Loucy (cell line): ENCODE data around the gene RPL4.

Experiments
- H2AFZ ChIP-seq: fragments of 200-600 bp; sonication (generic); 2 replicates; pipeline ENCODE4 v1.6.0; 2016; ENCODE audit warnings: antibody characterized with exemption, mild to moderate bottlenecking, low read length, moderate library complexity
- H3F3A ChIP-seq: fragments of 200-600 bp; 2 replicates; pipeline ENCODE4 v1.6.0; 2016; ENCODE audit warnings: antibody characterized with exemption, low read depth, mild to moderate bottlenecking
- H3K27me3 ChIP-seq: fragments of 200-600 bp; sonication (generic); 2 replicates; pipeline ENCODE4 v1.6.1; 2014; ENCODE audit warnings: low read length, mild to moderate bottlenecking; ENCODE audit not compliant: insufficient read depth, poor library complexity, severe bottlenecking
- H3K36me3 ChIP-seq: fragments of 200-600 bp; sonication (generic); 2 replicates; pipeline ENCODE4 v1.6.1; 2016; ENCODE audit warnings: low read length; ENCODE audit not compliant: insufficient read depth
- H3K4me1 ChIP-seq: fragments of 200-600 bp; sonication (generic); 2 replicates; pipeline ENCODE4 v1.5.1; 2014; ENCODE audit warnings: low read length, mild to moderate bottlenecking; ENCODE audit not compliant: insufficient read depth, poor library complexity, severe bottlenecking
- H3K4me2 ChIP-seq: fragments of 200-600 bp; sonication (generic); 2 replicates; pipeline ENCODE4 v1.6.0; 2014; ENCODE audit warnings: antibody characterized with exemption, low read length, low read depth, mild to moderate bottlenecking; ENCODE audit not compliant: poor library complexity, severe bottlenecking
- H3K4me3 ChIP-seq: fragments of 200-600 bp; sonication (generic); 2 replicates; pipeline ENCODE4 v1.5.1; 2014; ENCODE audit warnings: low read length, mild to moderate bottlenecking, mixed read lengths; ENCODE audit not compliant: poor library complexity, severe bottlenecking
- H3K79me2 ChIP-seq: fragments of 200-600 bp; sonication (generic); 2 replicates; pipeline ENCODE4 v1.6.1; 2014; ENCODE audit warnings: low read length; ENCODE audit not compliant: insufficient read depth
- H3K9ac ChIP-seq: fragments of 200-600 bp; sonication (generic); 2 replicates; pipeline ENCODE4 v1.6.0; 2014; ENCODE audit warnings: mild to moderate bottlenecking, low read depth, low read length, moderate library complexity; ENCODE audit not compliant: poor library complexity, severe bottlenecking
- H3K9me2 ChIP-seq: fragments of 200-600 bp; sonication (generic); replicated peaks from 2 replicates; pipeline ENCODE4 v1.6.1; 2016; ENCODE audit warnings: low read depth, low read length, mixed read lengths
- H3K9me3 ChIP-seq: fragments of 200-600 bp; sonication (generic); 2 replicates; pipeline ENCODE4 v1.6.1; 2014; ENCODE audit warnings: mild to moderate bottlenecking, antibody characterized with exemption, low read length, low read depth; ENCODE audit not compliant: insufficient read depth
- H4K20me1 ChIP-seq: fragments of 200-600 bp; sonication (generic); 2 replicates; pipeline ENCODE4 v1.6.0; 2014; ENCODE audit warnings: antibody characterized with exemption, low read length, mild to moderate bottlenecking; ENCODE audit not compliant: insufficient read depth, poor library complexity, severe bottlenecking
- CTCF ChIP-seq: fragments of 200-600 bp; sonication (generic); conservative IDR thresholded peaks from 2 replicates; pipeline ENCODE4 v1.5.1; 2014; ENCODE audit warnings: mild to moderate bottlenecking, antibody characterized with exemption, low read length
- EZH2phosphoT487 ChIP-seq: fragments of 200-600 bp; IDR thresholded peaks from 2 replicates; pipeline ENCODE4 v1.6.1; 2018; ENCODE audit warnings: antibody characterized with exemption, mild to moderate bottlenecking, moderate library complexity, borderline replicate concordance

The RPL4 gene

GRCh38 chr15:66477011-66477410 lies 27.6 kb downstream of the RPL4 start:
- Histone ChIP-seq H3K9me2 (no peaks in the 10 kb centered on the region), H3K27me3 (no peaks in the 10 kb centered on the region), H3K4me3 (no peak overlapping the region), H3K4me1 (no peaks in the 10 kb centered on the region), H3K4me2 (no peak overlapping the region), H4K20me1 (no peaks in the 10 kb centered on the region), H3K79me2 (no peaks in the 10 kb centered on the region), H3K36me3 (peaks cover 10% of the 10 kb centered on the region; the same call in 1 of the 2 replicates), H3K9me3 (no peaks in the 10 kb centered on the region), H2AFZ (no peak overlapping the region), H3K9ac (no peak overlapping the region), H3F3A (no peaks in the 10 kb centered on the region)
- TF ChIP-seq EZH2phosphoT487 (no peak), CTCF (no peak)

DNA sequence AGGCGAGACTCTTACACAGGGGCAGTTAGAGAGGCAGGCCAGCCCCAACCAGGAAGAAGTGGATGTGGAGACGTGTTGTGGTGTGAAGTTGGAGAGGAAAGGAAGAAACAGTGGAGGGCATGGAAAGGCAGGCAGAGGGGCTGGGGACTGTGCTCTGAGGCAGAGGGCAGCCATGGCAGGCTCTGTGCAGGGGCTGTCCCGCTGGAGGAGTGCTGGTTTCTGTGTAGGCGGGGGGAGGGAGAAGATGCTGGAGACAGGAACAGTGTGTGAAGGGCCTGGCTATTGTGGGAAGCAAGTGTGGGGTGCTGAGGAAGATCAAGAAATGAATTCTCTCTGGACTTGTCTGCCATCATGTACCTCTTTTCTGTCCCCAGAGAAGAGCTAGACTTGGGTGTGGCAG lies 28.1 kb downstream of the RPL4 start:
- no peaks in the 10 kb centered on the region for H3K79me2 ChIP-seq
- no peaks in the 10 kb centered on the region for H3F3A ChIP-seq
- H4K20me1 ChIP-seq, result no peaks in the 10 kb centered on the region
- H3K9ac ChIP-seq, result no peak overlapping the region
- no peak overlapping the region for H3K4me2 ChIP-seq
- peaks cover 6% of the 10 kb centered on the region; the same call in 1 of the 2 replicates for H3K36me3 ChIP-seq
- H3K27me3 ChIP-seq, result no peaks in the 10 kb centered on the region
- no peak overlapping the region for H3K4me3 ChIP-seq
- no peaks in the 10 kb centered on the region for H3K9me2 ChIP-seq
- H3K4me1 ChIP-seq, result no peaks in the 10 kb centered on the region
- TF ChIP-seq EZH2phosphoT487, result no peak
- no peak for TF ChIP-seq CTCF
- no peak overlapping the region for H2AFZ ChIP-seq
- no peaks in the 10 kb centered on the region for H3K9me3 ChIP-seq

- Histone ChIP-seq H3K4me1 (no peaks in the 10 kb centered on the region), H4K20me1 (no peaks in the 10 kb centered on the region), H3K79me2 (no peaks in the 10 kb centered on the region), H3F3A (no peaks in the 10 kb centered on the region), H3K9me3 (no peaks in the 10 kb centered on the region), H3K4me2 (no peak overlapping the region), H3K4me3 (no peak overlapping the region), H3K9me2 (no peaks in the 10 kb centered on the region), H3K9ac (no peak overlapping the region), H3K36me3 (peaks cover 12% of the 10 kb centered on the region; the same call in 1 of the 2 replicates), H3K27me3 (no peaks in the 10 kb centered on the region), H2AFZ (no peak overlapping the region)
- TF ChIP-seq EZH2phosphoT487, result no peak
- no peak for TF ChIP-seq CTCF
Measured at GRCh38 chr15:66474963-66475362, 29.7 kb downstream of the RPL4 start.
